ENCODE results near the gene PABPC1L2A.

DNA sequence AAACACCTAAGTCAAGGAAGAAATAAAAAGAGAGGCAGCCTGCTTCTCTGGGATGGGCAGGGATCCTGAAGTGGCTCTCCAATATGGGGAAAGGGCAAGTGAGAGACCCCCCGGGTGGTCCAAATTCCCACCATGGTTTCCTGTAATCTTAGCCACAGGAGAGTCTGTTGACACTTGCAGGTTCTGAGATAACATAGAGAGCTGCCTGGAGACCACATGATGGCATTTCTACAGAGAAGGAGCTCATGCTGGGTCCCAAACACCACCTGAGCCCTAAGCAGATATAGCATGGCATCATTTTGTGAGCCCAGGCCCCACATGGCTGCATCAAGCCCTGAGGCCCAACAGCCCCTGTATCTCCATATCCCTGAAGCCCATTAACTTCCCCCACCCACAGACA, 50.4 kb downstream of the PABPC1L2A start:
- no peak for TF ChIP-seq POLR2AphosphoS5 (IDR thresholded peaks at IDR 0.05; ENCODE audit: low read depth, low read length)
- TF ChIP-seq, protein P1, sequence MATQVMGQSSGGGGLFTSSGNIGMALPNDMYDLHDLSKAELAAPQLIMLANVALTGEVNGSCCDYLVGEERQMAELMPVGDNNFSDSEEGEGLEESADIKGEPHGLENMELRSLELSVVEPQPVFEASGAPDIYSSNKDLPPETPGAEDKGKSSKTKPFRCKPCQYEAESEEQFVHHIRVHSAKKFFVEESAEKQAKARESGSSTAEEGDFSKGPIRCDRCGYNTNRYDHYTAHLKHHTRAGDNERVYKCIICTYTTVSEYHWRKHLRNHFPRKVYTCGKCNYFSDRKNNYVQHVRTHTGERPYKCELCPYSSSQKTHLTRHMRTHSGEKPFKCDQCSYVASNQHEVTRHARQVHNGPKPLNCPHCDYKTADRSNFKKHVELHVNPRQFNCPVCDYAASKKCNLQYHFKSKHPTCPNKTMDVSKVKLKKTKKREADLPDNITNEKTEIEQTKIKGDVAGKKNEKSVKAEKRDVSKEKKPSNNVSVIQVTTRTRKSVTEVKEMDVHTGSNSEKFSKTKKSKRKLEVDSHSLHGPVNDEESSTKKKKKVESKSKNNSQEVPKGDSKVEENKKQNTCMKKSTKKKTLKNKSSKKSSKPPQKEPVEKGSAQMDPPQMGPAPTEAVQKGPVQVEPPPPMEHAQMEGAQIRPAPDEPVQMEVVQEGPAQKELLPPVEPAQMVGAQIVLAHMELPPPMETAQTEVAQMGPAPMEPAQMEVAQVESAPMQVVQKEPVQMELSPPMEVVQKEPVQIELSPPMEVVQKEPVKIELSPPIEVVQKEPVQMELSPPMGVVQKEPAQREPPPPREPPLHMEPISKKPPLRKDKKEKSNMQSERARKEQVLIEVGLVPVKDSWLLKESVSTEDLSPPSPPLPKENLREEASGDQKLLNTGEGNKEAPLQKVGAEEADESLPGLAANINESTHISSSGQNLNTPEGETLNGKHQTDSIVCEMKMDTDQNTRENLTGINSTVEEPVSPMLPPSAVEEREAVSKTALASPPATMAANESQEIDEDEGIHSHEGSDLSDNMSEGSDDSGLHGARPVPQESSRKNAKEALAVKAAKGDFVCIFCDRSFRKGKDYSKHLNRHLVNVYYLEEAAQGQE (IDR thresholded peaks at IDR 0.05; ENCODE audit: insufficient read depth in 1 of 2, low read depth in 2 of 2, low read length in 2 of 2), result no peak

Measured in PFSK-1 (cell line).